IMR-90 (cell line): Measurements from ENCODE around the gene KLHL17. TPM values are rescaled to one million over a fixed set of nuclear protein-coding genes. Genes with fewer than 3 reads are reported as not detected.

Experiments used
- ATAC-seq: fragments of 200-7000 bp; cut with Tn5 transposase; 2 replicates; pipeline ENCODE4 v1.9.1; 2020; ENCODE audit warnings: low read depth, mild to moderate bottlenecking, moderate library complexity
- BruUV-seq: library from RNA; stranded (reverse); fragments of 400-500 nt; replicated peaks from 2 replicates; lab custom pipeline; 2021; lab: Mats Ljungman, UMichigan
- CTCF ChIA-PET: fragments of 300-600 bp; formaldehyde crosslinking; extraction: SDS; loops from one replicate; lab custom pipeline; 2021; ENCODE audit warnings: antibody characterized with exemption; lab: Yijun Ruan, JAX
- POLR2A ChIA-PET: fragments of 300-600 bp; sonication (Branson Sonifier 250); formaldehyde crosslinking; loops from one replicate; lab custom pipeline; 2022; ENCODE audit warnings: antibody characterized with exemption; ENCODE audit not compliant: unreplicated experiment; lab: Charles Lee
- DNase-seq: peaks from one replicate; pipeline ENCODE4 v3.0.0; 2013
- H2AFZ ChIP-seq: replicated peaks from 2 replicates; pipeline ENCODE3; 2013; ENCODE audit warnings: low read length, mild to moderate bottlenecking; ENCODE audit not compliant: poor library complexity
- H2AK5ac ChIP-seq: 2 replicates; pipeline ENCODE4 v1.6.1; 2013; ENCODE audit warnings: low read depth, low read length, inconsistent platforms
- H2AK9ac ChIP-seq: replicated peaks from 2 replicates; pipeline ENCODE3; 2013; ENCODE audit warnings: mild to moderate bottlenecking, low read depth, low read length, moderate library complexity; ENCODE audit not compliant: poor library complexity
- H2BK120ac ChIP-seq: 2 replicates; pipeline ENCODE4 v1.6.1; 2013; ENCODE audit warnings: low read depth, low read length, inconsistent platforms
- H2BK15ac ChIP-seq: 3 replicates; pipeline ENCODE4 v1.6.1; 2013; ENCODE audit warnings: low read depth, low read length, inconsistent platforms
- H2BK20ac ChIP-seq: 2 replicates; pipeline ENCODE4 v1.6.1; 2013; ENCODE audit warnings: low read depth, mild to moderate bottlenecking, inconsistent platforms, low read length, moderate library complexity
- H2BK5ac ChIP-seq: 2 replicates; pipeline ENCODE4 v1.6.1; 2013; ENCODE audit warnings: mild to moderate bottlenecking, low read depth, low read length, inconsistent platforms; ENCODE audit not compliant: poor library complexity, severe bottlenecking
- H3K14ac ChIP-seq: replicated peaks from 2 replicates; pipeline ENCODE4 v1.6.1; 2013; ENCODE audit warnings: low read depth, low read length, inconsistent platforms
- H3K18ac ChIP-seq: 2 replicates; pipeline ENCODE4 v1.6.1; 2013; ENCODE audit warnings: low read depth, low read length, control low read depth
- H3K23ac ChIP-seq: 2 replicates; pipeline ENCODE4 v1.6.1; 2013; ENCODE audit warnings: low read depth, low read length, inconsistent platforms
- H3K27ac ChIP-seq: 2 replicates; pipeline ENCODE4 v1.5.1; 2013; ENCODE audit warnings: mild to moderate bottlenecking, control low read depth, low read length; ENCODE audit not compliant: insufficient read depth
- H3K27me3 ChIP-seq: 2 replicates; pipeline ENCODE4 v1.6.1; 2013; ENCODE audit warnings: low read length; ENCODE audit not compliant: control insufficient read depth, insufficient read depth
- H3K36me3 ChIP-seq: 2 replicates; pipeline ENCODE4 v1.6.1; 2013; ENCODE audit warnings: low read length, mixed read lengths; ENCODE audit not compliant: control insufficient read depth, insufficient read depth
- H3K4ac ChIP-seq: 2 replicates; pipeline ENCODE4 v1.6.1; 2013; ENCODE audit warnings: low read depth, low read length, inconsistent platforms
- H3K4me1 ChIP-seq: 2 replicates; pipeline ENCODE4 v1.6.1; 2013; ENCODE audit warnings: low read length, mixed read lengths; ENCODE audit not compliant: control insufficient read depth, insufficient read depth
- H3K4me2 ChIP-seq: 2 replicates; pipeline ENCODE4 v1.6.1; 2013; ENCODE audit warnings: low read depth, mild to moderate bottlenecking, control low read depth, low read length, moderate library complexity
- H3K4me3 ChIP-seq: 2 replicates; pipeline ENCODE4 v1.5.1; 2013; ENCODE audit warnings: low read depth, mild to moderate bottlenecking, control low read depth, low read length, moderate library complexity; ENCODE audit not compliant: insufficient read depth
- H3K56ac ChIP-seq: 2 replicates; pipeline ENCODE4 v1.6.1; 2013; ENCODE audit warnings: low read length, inconsistent platforms; ENCODE audit not compliant: insufficient read depth; ENCODE audit errors: extremely low read depth
- H3K79me1 ChIP-seq, 2 experiments: 2 replicates each; pipeline ENCODE4 v1.6.1; 2013; ENCODE audit warnings: low read length in 2 of 2, inconsistent platforms in 1 of 2, low read depth in 1 of 2
- H3K9ac ChIP-seq: 2 replicates; pipeline ENCODE4 v1.6.1; 2013; ENCODE audit warnings: low read depth, low read length, control low read depth
- H3K9me1 ChIP-seq: 2 replicates; pipeline ENCODE4 v1.6.1; 2013; ENCODE audit warnings: low read length, inconsistent platforms; ENCODE audit not compliant: insufficient read depth
- H3K9me3 ChIP-seq: 2 replicates; pipeline ENCODE4 v1.6.1; 2013; ENCODE audit warnings: low read length; ENCODE audit not compliant: control insufficient read depth, insufficient read depth
- H4K20me1 ChIP-seq: 2 replicates; pipeline ENCODE4 v1.6.1; 2013; ENCODE audit warnings: low read length, inconsistent platforms; ENCODE audit not compliant: insufficient read depth
- H4K5ac ChIP-seq: 2 replicates; pipeline ENCODE4 v1.6.1; 2013; ENCODE audit warnings: mild to moderate bottlenecking, low read depth, low read length, control low read depth
- H4K8ac ChIP-seq, 2 experiments: 2 replicates each; pipeline ENCODE4 v1.6.1; 2013; ENCODE audit warnings: low read depth in 2 of 2, low read length in 2 of 2, control low read depth in 1 of 2, inconsistent platforms in 1 of 2
- H4K91ac ChIP-seq: 2 replicates; pipeline ENCODE4 v1.6.1; 2013; ENCODE audit warnings: low read depth, low read length, inconsistent platforms; ENCODE audit not compliant: insufficient read depth
- MAFK ChIP-seq: IDR thresholded peaks from 2 replicates; pipeline ENCODE4 v1.6.1; 2012; ENCODE audit warnings: low read depth, low read length, improper control_type of control experiment
- MAZ ChIP-seq: IDR thresholded peaks from 2 replicates; pipeline ENCODE4 v1.6.1; 2012; ENCODE audit warnings: low read depth, mild to moderate bottlenecking, low read length, improper control_type of control experiment, moderate library complexity, borderline replicate concordance
- WGBS, 2 experiments: methylation state at CpG; one replicate each; pipeline versions ENCODE4 v1.1.5 to v1.1.7; 2013; ENCODE audit warnings: missing lambda C conversion rate in 2 of 2; ENCODE audit not compliant: insufficient read length in 1 of 2; ENCODE audit errors: extremely low coverage in 2 of 2; 5-methylcytosine and 5-hydroxymethylcytosine counted together
- dilution Hi-C: fragments of 300-500 bp; cut with HindIII; formaldehyde crosslinking; loops from one replicate; pipeline ENCODE4 v1.14.3; 2018; ENCODE audit warnings: low sequenced_read_pairs; ENCODE audit not compliant: unreplicated experiment
- in situ Hi-C: fragments of 300-500 bp; cut with MboI; formaldehyde crosslinking; loops from 3 replicates; pipeline ENCODE4 v1.14.3; 2019; ENCODE audit warnings: low sequenced_read_pairs, inconsistent platforms, mixed read lengths
- intact Hi-C: fragments of 100-400 bp; cut with micrococcal nuclease; formaldehyde crosslinking; loops from 2 replicates; pipeline ENCODE4 v1.10.0; 2022
- polyA plus RNA-seq, 3 experiments: library from polyadenylated mRNA; depleted of rRNA; stranded (reverse); fragments of >200 nt; gene quantifications; 2 replicates each; pipeline ENCODE4 v1.2.3, GENCODE V29; 2012; ENCODE audit warnings: low replicate concordance in 1 of 3
- total RNA-seq: library from RNA; depleted of rRNA; stranded (reverse); fragments of >200 nt; gene quantifications from 2 replicates; pipeline ENCODE4 v1.2.3, GENCODE V29; 2012

The KLHL17 gene
- total and polyA plus RNA-seq, 2 of the 4 experiments (the other 2 are of a cell fraction): 3.4 to 41.0 TPM

- peak within 1 kb of the TSS; percentile 29; the same call in 1 of the 2 replicates for H3K23ac ChIP-seq
- no peaks in the 10 kb centered on the region for H3K9me3 ChIP-seq
- H2AK5ac ChIP-seq: peak within 1 kb of the TSS; percentile 92
- H3K4me3 ChIP-seq: peak within 1 kb of the TSS; percentile 59
- no peak within 1 kb of the TSS for H3K18ac ChIP-seq
- dilution Hi-C loops: no loop called here
- peak within 1 kb of the TSS; percentile 63; the same call in 1 of the 2 replicates for H3K9ac ChIP-seq
- H4K91ac ChIP-seq: peak within 1 kb of the TSS; percentile 19; the same call in 1 of the 2 replicates
- H3K9me1 ChIP-seq: peaks cover 5% of the 10 kb centered on the region
- ATAC-seq (peak; percentile 67), DNase-seq (peak; percentile 76)
- H3K36me3 ChIP-seq: peaks cover 2% of the 10 kb centered on the region; the same call in 1 of the 2 replicates
- WGBS, 2 experiments: 3% methylated on average over 23 of the region's 72 CpGs; no CpG with 5 or more reads in 1 of the 2 experiments
- in situ Hi-C loops: no loop called here
- H2BK20ac ChIP-seq: 0 out of 2 replicates have a peak within 1 kb of the TSS, but pooled peaks have one; percentile 3
- no TSS peak for BruUV-seq
- peak within 1 kb of the TSS; percentile 72 to 73; a peak in 2 of 4 replicates for H4K8ac ChIP-seq
- H4K5ac ChIP-seq: no peak within 1 kb of the TSS
- peaks cover 3% of the 10 kb centered on the region for H4K20me1 ChIP-seq
- peak within 1 kb of the TSS; percentile 64; the same call in 1 of the 3 replicates for H2BK15ac ChIP-seq
- H3K79me1 ChIP-seq: peaks cover 4 to 23% of the 10 kb centered on the region in 2 experiments; a peak in 2 of 4 replicates
- POLR2A ChIA-PET: no interaction called here
- H3K14ac ChIP-seq: no peak within 1 kb of the TSS; the same call in 1 of the 2 replicates
- peaks cover 15% of the 10 kb centered on the region for H3K4me1 ChIP-seq
- H3K27ac ChIP-seq: peak within 1 kb of the TSS; percentile 23
- intact Hi-C loops: loop anchor here (5.0 kb wide), 1 partner anchor 34 kb away; the partner anchor contains the start of gene NOC2L
- peak within 1 kb of the TSS; percentile 68 for H2BK120ac ChIP-seq
- peak; percentile 80 for TF ChIP-seq MAZ
- TF ChIP-seq MAFK: no peak
- peak within 1 kb of the TSS; percentile 80 for H2AFZ ChIP-seq
- peak within 1 kb of the TSS; percentile 82 for H3K4me2 ChIP-seq
- peak within 1 kb of the TSS; percentile 78 for H2AK9ac ChIP-seq
- H2BK5ac ChIP-seq: peak within 1 kb of the TSS; percentile 76
- CTCF ChIA-PET: no interaction called here
- peak within 1 kb of the TSS; percentile 17; the same call in 1 of the 2 replicates for H3K56ac ChIP-seq
- H3K27me3 ChIP-seq: no peaks in the 10 kb centered on the region
- H3K4ac ChIP-seq: peak within 1 kb of the TSS; percentile 31
These were observed 37.0 kb upstream of the KLHL17 start, which contains the start of gene SAMD11 for GRCh38 chr1:923131-923990. Gene SAMD11 (plus strand): TSS chr1:923923. CDS start chr1:924432, 509 bp downstream.
